ENCODE results near the gene COG2. TPM values are rescaled to one million over a fixed set of nuclear protein-coding genes. Genes with fewer than 3 reads are reported as not detected.

COG2 gene
- total and polyA plus RNA-seq, 2 of the 13 experiments (the other 11 are each of a cell fraction or from before 2014, with no cell fraction given): 16.8 to 36.3 TPM

DNA sequence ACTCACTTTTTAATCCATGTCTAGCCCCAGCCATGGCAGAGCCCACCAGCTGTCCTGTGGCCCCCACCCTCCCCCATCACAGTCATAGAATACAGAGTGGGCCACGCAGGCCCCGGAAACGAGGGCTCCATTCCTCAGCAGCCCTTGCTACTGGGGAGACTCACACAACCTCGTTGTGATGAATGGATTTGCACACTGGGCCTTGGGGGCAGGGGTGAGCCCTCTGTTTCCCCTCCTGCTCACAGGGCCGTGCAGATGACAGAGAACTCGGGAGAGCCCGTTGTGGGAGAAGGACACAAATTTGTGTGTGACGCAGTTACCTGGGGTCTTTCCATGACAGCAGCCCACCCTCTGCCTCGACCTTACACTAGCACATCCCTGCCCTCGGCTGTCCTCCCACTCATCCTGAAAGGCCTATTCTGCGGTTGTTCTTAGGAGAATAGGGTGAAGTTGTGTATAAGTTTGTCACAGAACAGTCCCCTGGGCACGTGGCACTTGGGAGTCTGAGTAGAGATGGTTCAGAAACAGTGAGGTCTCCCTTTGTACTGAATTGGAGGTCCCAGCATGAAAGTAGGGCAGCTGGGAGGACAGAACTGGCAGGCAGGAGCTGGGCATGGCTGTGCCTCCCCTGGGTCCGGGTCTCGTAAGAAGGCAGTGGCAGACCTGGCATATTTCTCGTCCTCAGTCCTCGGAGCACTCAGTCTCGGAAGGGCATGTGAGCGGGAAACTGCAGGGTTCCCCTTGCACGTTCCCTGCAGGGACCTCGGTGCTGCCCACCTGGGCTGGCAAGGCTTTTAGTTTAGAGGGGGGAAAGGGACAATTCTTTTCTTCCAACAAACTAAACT, 64.8 kb downstream of the COG2 start (continued):
- TF ChIP-seq, protein P1, sequence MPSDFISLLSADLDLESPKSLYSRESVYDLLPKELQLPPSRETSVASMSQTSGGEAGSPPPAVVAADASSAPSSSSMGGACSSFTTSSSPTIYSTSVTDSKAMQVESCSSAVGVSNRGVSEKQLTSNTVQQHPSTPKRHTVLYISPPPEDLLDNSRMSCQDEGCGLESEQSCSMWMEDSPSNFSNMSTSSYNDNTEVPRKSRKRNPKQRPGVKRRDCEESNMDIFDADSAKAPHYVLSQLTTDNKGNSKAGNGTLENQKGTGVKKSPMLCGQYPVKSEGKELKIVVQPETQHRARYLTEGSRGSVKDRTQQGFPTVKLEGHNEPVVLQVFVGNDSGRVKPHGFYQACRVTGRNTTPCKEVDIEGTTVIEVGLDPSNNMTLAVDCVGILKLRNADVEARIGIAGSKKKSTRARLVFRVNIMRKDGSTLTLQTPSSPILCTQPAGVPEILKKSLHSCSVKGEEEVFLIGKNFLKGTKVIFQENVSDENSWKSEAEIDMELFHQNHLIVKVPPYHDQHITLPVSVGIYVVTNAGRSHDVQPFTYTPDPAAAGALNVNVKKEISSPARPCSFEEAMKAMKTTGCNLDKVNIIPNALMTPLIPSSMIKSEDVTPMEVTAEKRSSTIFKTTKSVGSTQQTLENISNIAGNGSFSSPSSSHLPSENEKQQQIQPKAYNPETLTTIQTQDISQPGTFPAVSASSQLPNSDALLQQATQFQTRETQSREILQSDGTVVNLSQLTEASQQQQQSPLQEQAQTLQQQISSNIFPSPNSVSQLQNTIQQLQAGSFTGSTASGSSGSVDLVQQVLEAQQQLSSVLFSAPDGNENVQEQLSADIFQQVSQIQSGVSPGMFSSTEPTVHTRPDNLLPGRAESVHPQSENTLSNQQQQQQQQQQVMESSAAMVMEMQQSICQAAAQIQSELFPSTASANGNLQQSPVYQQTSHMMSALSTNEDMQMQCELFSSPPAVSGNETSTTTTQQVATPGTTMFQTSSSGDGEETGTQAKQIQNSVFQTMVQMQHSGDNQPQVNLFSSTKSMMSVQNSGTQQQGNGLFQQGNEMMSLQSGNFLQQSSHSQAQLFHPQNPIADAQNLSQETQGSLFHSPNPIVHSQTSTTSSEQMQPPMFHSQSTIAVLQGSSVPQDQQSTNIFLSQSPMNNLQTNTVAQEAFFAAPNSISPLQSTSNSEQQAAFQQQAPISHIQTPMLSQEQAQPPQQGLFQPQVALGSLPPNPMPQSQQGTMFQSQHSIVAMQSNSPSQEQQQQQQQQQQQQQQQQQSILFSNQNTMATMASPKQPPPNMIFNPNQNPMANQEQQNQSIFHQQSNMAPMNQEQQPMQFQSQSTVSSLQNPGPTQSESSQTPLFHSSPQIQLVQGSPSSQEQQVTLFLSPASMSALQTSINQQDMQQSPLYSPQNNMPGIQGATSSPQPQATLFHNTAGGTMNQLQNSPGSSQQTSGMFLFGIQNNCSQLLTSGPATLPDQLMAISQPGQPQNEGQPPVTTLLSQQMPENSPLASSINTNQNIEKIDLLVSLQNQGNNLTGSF (CRISPR knock-in tag; IDR thresholded peaks at IDR 0.05): no peak
- TF ChIP-seq ZNF777 (CRISPR knock-in tag; IDR thresholded peaks at IDR 0.05): no peak
- TF ChIP-seq, protein P2, sequence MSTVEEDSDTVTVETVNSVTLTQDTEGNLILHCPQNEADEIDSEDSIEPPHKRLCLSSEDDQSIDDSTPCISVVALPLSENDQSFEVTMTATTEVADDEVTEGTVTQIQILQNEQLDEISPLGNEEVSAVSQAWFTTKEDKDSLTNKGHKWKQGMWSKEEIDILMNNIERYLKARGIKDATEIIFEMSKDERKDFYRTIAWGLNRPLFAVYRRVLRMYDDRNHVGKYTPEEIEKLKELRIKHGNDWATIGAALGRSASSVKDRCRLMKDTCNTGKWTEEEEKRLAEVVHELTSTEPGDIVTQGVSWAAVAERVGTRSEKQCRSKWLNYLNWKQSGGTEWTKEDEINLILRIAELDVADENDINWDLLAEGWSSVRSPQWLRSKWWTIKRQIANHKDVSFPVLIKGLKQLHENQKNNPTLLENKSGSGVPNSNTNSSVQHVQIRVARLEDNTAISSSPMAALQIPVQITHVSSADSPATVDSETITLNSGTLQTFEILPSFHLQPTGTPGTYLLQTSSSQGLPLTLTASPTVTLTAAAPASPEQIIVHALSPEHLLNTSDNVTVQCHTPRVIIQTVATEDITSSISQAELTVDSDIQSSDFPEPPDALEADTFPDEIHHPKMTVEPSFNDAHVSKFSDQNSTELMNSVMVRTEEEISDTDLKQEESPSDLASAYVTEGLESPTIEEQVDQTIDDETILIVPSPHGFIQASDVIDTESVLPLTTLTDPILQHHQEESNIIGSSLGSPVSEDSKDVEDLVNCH (CRISPR knock-in tag; IDR thresholded peaks at IDR 0.05): no peak
- TF ChIP-seq HOXA3 (CRISPR knock-in tag; IDR thresholded peaks at IDR 0.05): peak; percentile 2; the same call in 1 of the 2 replicates
- TF ChIP-seq SKI (IDR thresholded peaks at IDR 0.05; ENCODE audit: partially characterized antibody): no peak
- TF ChIP-seq, protein P3, sequence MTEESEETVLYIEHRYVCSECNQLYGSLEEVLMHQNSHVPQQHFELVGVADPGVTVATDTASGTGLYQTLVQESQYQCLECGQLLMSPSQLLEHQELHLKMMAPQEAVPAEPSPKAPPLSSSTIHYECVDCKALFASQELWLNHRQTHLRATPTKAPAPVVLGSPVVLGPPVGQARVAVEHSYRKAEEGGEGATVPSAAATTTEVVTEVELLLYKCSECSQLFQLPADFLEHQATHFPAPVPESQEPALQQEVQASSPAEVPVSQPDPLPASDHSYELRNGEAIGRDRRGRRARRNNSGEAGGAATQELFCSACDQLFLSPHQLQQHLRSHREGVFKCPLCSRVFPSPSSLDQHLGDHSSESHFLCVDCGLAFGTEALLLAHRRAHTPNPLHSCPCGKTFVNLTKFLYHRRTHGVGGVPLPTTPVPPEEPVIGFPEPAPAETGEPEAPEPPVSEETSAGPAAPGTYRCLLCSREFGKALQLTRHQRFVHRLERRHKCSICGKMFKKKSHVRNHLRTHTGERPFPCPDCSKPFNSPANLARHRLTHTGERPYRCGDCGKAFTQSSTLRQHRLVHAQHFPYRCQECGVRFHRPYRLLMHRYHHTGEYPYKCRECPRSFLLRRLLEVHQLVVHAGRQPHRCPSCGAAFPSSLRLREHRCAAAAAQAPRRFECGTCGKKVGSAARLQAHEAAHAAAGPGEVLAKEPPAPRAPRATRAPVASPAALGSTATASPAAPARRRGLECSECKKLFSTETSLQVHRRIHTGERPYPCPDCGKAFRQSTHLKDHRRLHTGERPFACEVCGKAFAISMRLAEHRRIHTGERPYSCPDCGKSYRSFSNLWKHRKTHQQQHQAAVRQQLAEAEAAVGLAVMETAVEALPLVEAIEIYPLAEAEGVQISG (CRISPR knock-in tag; IDR thresholded peaks at IDR 0.05): peak; percentile 11; the same call in 1 of the 2 replicates
- TF ChIP-seq, protein P4, sequence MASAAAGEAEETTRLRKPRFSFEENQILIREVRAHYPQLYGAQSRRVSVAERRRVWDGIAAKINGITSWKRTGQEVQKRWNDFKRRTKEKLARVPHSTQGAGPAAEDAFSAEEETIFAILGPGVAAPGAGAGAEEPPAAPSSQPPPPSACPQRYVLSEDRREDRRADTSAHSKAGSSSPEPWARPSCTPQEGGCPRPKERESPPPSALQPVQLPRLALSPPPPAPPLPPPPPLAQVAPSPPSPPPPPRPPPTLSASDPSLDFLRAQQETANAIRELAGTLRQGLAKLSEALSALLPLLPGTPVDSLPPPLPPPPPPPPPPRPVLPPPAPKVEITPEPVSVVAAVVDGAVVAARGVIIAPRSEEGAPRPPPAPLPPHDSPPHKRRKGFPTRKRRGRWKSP (CRISPR knock-in tag; IDR thresholded peaks at IDR 0.05): no peak
- TF ChIP-seq, protein P5, sequence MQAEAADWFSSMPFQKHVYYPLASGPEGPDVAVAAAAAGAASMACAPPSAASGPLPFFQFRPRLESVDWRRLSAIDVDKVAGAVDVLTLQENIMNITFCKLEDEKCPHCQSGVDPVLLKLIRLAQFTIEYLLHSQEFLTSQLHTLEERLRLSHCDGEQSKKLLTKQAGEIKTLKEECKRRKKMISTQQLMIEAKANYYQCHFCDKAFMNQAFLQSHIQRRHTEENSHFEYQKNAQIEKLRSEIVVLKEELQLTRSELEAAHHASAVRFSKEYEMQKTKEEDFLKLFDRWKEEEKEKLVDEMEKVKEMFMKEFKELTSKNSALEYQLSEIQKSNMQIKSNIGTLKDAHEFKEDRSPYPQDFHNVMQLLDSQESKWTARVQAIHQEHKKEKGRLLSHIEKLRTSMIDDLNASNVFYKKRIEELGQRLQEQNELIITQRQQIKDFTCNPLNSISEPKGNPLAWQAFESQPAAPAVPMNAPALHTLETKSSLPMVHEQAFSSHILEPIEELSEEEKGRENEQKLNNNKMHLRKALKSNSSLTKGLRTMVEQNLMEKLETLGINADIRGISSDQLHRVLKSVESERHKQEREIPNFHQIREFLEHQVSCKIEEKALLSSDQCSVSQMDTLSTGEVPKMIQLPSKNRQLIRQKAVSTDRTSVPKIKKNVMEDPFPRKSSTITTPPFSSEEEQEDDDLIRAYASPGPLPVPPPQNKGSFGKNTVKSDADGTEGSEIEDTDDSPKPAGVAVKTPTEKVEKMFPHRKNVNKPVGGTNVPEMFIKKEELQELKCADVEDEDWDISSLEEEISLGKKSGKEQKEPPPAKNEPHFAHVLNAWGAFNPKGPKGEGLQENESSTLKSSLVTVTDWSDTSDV (CRISPR knock-in tag; IDR thresholded peaks at IDR 0.05): no peak
- TF ChIP-seq, protein P6, sequence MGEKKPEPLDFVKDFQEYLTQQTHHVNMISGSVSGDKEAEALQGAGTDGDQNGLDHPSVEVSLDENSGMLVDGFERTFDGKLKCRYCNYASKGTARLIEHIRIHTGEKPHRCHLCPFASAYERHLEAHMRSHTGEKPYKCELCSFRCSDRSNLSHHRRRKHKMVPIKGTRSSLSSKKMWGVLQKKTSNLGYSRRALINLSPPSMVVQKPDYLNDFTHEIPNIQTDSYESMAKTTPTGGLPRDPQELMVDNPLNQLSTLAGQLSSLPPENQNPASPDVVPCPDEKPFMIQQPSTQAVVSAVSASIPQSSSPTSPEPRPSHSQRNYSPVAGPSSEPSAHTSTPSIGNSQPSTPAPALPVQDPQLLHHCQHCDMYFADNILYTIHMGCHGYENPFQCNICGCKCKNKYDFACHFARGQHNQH (CRISPR knock-in tag; IDR thresholded peaks at IDR 0.05): no peak
- TF ChIP-seq CBX5 (CRISPR knock-in tag; IDR thresholded peaks at IDR 0.05; ENCODE audit: borderline replicate concordance): no peak
- TF ChIP-seq CBX1 (IDR thresholded peaks at IDR 0.05; ENCODE audit: low read depth): no peak
- TF ChIP-seq POLR2AphosphoS2 (IDR thresholded peaks at IDR 0.05; ENCODE audit: low read depth, low read length): no peak
